Activated naive CD4-positive, alpha-beta T cell treated with Interleukin-2 at 50 U/mL for 16 hours (primary cell): Measurements from ENCODE around the gene ATP8A1.

Experiments used
- DNase-seq: peaks from one replicate; pipeline ENCODE4 v3.0.0-alpha.2; 2020

The ATP8A1 gene

DNA sequence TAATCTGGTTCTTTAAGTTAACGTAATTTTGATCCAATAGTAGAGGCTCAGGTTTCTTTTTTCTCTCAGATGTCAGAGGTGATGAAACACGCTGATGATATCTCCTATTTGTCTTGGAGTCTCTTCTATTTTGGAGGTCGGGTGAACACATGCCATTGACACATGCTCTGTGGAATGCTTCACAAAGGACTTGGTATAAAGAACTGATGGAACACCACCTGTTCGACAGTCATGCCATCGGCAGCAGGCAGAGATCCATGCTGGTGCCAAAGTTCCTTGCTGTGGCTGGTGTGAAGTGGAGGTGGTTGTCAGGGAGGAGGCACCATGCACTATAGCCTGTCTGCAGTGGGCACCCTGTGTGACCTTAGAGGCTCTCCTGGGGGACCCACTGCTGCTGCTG, 94.9 kb downstream of the ATP8A1 start:
- no peak for DNase-seq

DNA sequence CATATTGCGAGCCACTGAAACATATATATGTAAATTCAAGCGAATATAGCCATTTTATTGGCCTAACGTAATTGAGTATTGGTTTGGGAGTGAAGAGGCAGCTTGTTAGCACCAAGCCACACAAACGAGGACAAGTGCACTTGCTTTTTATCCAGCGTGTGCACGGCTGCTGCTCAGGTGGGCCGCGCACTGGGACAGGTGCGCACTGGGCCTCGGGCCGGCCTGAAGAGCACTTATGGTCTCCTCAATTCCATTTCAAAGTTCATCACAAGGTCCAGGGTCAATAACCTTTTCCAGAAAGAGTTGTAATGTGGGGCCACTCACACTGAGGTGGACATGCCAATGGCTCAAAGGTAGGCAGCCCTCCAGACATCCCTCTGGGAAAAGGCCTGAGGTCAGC, 95.9 kb downstream of the ATP8A1 start:
- DNase-seq, result no peak

DNA sequence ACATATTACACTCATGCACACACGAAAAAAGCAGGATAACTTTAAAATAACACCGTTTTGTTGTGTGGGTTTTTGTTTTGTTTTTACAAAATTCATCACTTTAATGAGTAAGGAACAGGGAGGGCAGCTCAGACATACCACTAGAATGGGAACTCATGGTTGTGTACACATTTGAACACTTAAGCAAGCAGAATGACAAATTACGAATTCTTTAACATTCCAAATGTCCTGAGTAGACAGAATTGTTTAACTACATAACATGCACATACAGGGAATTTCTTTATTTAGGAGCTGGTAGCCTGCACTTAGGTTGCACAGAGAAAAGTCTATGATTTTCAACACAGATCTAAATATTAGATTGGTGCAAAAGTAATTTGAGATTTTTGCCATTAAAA, 96.4 kb downstream of the ATP8A1 start:
- no peak for DNase-seq

DNA sequence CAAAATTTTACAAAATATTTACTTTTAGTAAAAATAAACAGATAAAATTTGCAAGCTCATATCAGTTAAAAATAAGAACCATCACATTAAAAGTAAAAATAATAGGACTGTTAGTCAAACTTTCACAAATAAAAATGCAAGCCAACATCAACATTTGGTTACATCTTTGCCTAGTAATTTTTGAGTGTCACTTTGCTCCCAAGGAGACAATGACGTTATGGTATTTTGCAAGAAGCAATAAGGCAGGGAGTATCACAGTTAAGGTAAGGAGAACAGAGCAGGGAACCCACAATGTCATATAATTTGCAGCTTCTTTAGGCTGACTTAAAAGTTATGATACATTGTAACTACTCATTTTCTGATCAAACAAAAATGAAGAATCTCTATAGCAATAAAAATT, 98.7 kb downstream of the ATP8A1 start:
- DNase-seq, result no peak

DNA sequence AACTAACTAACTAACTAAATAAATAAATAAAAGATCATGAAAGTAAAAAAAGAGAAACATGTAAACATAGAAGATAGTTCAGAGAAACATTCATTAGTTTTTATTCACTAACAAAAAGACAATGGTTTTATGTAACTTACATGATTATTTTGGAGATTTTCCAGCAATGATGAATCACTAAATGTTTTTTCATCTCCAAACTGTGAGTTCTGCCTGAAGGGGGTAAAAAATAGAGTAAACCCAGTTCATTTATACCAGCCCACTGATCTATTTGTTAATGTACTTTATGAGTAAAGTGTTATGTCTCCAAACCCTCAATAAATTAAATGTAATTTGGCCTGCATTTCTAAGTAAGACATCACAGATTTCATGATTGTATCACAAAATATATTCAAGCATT, 101.1 kb downstream of the ATP8A1 start:
- no peak for DNase-seq

DNA sequence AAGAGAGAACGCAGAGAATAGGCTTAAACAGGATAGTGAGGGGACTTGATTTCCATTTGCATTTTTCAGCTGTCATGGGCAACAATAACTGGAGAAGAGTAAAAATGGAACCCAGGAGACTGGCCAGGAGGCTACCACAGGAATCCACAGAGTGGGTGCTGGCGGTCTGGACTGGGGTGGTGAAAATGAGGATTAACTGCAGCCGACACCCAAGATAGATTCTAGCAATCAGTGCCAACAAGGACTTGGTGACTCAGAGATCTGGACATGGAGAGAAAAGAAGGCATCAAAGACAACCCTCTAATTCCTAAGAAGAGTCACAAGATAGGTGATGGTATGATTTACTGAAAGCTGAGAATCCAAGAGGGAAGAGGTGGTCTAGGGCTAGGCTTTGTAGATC, 102.8 kb downstream of the ATP8A1 start:
- no peak for DNase-seq

DNA sequence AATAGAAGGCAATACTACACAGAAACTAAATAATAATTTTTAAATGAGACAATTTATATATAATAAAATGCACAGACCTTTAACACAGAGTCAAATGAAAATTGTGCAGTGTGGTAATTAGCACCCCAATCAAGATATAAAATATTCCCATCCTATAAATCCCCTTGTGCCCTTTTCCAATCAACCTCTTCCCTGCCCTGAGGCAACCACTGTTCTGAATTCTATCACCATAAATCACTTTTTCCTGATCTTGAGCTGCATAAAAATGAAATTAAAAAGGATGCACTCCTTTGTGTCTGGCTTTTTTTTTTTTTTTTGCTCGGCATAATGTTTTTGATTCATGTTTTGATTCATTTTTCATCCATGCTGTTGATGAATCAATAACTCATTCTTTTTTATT, 107.0 kb downstream of the ATP8A1 start:
- no peak for DNase-seq

DNA sequence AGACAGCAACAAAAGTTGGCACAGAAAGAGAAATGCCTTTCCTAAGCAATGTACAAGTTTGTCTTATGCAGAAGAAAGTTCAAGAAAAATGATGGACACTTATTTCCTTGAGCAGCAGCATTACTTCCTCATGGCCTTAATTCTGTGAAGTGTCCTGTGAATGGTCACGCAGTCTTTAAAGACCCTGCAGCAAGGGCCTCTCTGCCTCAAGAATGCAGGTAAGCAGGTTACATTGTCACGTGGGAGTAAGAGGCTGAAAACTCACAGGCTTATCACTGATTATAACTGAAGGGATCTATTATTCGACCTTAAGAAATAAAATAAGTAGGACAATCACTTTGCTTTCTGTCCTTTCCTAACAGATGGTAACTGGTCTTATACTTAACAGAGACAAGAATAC, 109.1 kb downstream of the ATP8A1 start:
- DNase-seq, result no peak

DNA sequence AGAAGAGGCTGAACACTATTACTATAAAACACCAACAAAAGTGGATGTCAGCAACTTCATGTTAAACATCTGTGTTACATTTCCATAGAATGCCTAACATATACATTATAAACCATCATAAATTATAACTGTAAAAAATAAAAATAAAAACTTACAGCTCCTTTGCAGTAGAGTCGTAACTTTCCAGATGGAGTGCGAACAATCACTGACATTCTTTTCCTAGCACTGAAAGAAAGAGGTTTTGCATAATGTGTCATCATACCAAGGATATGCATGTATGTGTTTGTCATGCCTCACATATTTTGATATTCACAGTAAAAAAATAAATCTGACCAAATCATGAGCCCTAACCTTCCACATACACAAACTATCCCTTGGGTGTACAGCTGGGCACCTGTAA, 113.1 kb downstream of the ATP8A1 start:
- no peak for DNase-seq

DNA sequence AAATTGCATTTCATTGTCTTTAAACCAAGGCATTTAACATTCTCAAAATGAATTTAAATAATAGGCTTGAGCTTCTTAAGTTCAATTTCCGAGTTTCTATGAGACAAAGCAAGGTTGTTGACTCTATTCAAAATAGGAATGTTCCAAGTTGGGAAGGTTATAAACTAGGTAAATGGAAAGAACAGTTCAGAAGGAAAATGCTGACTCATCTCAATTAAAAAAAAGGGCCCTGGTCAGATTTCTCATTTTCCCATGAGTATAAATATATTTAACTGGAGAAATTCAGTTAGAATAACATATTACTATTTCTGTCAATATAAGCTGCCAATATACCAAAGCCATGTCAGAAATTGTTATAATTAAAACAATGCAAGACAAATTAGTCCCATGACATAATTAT, 113.8 kb downstream of the ATP8A1 start:
- DNase-seq, result no peak

DNA sequence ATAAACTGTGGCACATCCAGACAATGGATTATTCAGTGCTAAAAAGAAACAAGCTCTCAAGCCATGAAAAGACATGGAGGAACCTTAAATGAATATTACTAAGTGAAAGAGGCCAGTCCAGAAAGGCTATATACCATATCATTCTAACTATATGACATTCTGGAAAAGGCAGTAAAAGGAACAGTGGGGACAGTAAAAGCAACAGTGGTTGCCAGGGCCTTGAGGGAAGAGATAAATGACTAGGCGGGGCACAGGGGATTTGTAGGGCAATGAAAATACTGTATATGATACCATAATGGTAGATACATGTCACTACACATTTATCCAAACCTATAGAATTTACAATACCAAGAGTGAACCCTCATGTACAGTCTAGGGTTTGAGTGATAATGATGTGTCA, 115.3 kb downstream of the ATP8A1 start:
- DNase-seq, result no peak

DNA sequence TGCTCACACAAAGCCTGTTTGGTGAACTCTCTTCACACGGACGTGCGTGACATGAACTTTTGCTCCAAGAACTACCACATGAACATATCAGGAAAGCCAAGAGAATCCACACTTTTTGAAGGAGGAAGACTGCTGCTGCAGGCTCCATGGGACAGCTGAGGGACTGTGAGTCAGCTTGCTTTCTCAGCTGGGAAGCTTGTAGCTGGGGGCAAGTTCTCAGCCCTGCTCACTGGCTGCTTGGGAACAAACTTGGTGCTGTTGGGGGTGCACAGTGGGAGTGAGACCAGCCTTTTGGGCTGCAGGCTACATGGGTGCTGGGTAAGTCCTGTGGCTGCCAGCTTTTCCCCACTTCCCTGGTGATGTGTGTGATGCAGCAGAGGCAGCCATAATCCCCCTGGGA, 123.9 kb downstream of the ATP8A1 start:
- DNase-seq, result no peak

DNA sequence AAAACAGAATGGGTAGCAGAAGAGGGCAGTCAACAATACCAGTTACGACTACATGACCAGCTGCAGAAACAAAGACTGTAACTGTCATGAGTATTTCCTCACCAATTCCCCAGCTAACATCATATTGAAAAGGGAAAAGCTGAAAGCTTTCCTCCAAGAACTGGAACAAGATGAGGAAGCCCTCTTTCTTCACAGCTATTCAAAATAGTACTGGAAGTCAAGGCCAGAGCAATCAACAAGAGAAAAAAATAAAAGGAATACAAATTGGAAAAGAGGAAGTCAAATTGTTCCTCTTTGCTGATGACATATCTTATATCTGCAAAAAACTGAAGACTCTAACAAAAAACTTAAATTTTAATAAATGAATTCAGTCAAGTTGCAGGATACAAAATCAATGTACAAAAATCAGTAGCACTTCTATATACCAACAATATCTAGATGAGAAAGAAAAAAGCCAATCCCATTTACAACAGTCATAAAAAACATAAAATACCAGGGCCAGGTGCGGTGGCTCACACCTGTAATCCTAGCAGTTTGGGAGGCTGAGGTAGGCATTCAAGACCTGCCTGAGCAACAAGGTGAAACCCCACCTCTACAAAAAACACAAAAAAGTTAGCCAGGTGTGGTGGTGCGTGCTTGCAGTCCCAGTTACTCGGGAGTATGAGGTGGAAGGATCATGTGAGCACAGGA, 125.4 kb downstream of the ATP8A1 start:
- no peak for DNase-seq

DNA sequence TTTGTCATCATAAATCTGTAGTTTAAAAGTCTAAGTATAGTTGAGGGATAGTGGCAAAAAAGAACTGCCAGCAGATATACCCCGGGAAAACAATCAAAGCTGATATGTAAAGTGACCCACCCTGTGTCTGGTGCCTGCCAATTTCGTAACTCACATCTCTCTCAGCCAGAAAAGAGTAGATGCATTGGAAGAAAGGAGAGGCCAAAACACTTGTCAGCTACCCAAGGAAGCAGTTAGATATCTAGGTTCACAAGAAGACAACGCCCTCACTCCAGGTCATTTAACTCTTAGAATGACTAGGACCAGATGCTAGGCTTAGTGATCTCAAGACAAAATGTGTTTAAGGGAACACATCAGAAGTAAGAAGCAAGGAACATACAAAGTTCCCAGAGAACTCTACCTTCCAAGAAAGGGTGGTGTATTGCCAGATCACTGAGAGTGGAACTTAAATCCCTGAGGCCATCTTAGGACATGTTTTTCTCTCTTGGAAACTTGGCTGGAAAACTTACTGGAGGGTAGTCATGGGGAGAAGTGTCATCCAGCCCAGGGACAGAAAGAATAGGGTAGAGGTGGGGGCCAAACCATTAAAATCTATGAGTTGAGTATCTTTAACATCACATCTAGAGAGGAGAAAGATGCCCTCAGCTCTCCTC, 133.7 kb downstream of the ATP8A1 start:
- no peak for DNase-seq

DNA sequence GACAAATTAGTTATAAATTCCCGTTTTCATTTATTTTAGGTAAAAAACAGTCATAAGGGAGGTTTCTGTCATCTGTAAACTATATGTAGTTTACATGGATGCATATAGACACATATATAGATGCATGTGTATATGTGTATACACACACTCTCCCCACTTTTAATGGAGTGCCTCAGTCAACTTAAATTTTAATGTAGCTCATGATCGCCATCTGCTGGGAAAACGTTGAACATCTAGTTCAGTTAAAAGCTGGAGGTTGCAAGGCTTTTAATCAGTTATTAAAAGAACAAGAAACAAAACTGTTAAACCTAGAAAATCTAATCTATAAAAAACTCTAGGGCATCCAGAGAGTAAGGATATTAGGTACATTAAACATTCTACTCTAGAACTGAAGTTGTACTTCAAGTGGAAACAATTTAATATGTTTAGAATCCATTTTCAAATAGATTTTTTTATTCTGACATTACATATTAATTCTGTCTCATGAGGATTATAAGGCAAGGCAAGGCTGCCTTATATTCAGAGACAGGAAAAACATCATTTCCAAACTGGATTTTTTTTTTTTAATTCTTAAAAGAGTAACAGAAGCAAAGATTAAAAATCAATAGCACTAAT, 137.0 kb downstream of the ATP8A1 start:
- peak; percentile 9 for DNase-seq

DNA sequence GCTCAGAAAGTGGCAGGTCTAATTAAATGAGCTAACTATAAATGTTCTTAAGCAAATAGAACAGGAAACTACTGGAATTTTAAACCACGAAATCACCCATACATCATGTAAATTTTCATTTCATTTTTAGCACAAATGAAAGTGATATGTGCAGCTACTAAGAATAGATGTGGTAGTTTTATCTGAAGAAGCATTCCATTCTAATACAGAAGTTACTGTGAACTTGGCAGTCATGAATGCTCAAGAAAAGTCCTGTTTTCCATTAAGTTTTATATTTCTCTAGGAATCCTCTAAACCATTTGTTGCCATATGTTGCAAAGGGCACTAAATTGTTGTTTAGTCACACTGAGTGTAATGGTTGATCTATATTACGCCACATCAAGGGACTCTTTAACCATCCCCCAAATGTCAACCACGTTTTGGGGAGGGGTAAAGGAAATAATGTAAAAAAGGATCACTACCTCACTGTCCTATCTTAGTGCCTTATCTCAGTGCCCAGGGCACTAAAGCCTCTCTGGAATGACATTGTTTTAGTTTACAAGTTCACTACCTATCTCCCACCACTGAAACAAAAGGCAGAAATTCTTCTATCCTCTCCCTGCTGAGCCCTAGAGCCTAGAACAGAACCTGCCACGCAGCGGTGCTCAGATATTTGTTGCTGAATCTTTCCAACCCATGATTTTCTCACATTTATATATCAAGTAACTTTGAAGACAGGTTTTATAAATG, 141.6 kb downstream of the ATP8A1 start:
- DNase-seq, result no peak

DNA sequence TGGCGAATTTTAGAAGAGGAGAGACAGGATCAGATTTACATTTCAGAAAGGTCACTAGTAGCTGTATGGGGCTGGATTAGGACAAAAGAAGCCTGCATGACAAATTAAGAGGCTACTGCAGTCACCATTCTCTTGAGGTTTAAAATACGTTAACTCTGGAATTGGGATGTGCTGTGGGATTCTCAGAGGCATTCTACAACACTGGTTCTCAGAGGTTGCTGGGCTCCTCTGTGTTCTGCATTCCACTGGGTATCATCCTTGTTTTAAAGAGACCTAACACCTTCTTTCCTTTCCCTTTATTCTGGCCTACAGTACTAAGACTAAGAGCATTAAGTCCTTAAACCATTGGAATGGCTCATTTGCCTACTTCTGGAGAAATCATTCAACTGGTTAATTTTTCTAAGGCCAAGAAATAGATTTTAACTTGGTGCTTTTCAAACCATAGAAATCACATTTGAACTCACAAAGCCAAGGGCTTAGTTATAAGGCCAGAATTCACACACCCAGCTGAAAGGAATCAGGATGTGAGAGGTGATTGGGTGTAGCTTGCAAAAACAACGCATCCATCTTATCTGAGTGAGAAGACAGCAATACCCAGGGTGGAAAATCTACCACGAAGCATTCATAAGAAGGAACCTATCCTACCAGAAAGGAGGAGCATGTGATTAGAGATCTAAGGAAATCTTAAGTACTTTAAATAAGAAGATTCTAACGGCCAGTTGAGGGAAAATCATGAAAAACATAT, 143.0 kb downstream of the ATP8A1 start:
- DNase-seq, result no peak

DNA sequence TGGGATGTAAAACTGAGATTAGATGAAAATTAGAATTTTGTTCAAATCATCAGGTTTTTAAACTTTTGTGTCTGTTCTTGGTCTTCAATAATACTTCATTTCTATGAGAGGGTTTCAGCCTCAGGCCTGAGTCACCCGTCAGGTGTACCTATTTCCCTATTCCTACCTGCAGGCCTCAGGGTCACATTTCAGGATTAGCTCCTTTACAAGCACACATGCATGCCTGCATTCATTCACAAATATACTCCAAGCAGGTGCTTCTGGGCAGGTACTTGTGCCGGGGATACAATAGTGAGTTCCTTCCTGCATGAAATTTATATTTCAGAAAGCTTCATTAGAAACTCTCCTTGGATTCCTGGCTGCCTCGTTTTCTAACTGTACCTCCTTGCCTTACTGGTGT, 144.7 kb downstream of the ATP8A1 start:
- no peak for DNase-seq

DNA sequence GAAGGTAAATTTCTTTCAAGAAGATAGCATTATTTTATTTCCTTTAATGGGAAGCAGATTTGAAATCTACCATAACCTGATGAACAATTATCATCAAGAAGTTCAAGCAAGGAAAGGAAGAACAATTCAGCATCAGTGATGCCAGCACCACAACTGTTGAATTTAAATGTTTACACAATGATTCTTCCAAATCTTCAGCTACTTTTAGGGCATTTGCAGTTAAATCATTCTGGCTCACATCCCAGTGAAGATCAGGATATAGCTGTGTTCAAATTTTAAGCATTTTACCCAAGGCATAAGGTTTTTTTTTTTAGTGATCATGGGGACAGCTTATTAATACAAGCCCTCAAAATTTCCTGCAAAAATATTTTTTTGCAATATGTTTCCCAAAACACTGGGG, 146.7 kb downstream of the ATP8A1 start:
- DNase-seq, result no peak

DNA sequence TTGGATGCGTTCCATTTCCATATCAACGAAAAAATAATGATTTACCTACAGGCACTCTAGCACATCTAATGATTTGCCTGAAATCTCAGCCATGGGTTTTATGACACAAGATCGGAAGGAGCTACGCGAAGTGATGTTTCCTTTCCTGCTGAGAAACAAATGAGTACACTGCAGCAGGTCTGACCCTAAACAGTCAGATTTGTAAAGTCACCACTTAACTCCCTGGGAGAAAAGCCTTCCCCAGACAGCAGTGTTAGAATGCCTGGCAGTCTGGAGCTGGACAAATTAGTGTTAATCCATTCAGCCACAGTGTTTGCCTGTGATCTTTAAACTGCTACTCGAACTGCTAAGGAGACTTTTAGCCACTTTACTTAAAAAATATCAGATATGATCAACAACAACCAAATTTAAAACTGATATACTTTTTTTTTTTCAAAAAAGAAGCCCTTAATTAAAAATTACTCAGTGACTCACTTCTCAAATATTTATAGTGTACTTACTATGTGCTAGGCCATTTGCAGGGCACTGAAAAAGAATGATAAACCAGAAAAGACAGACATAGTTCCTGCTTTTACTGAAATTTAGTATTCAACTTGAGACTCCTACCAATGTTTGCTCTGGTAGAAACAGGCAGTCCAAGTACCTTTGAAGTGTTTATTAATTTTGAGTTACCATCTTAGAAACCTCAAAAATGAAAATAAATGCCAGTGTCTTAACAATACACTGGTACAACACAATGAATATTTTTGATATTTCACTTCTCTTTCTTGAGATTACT, 155.1 kb downstream of the ATP8A1 start:
- DNase-seq, result no peak

DNA sequence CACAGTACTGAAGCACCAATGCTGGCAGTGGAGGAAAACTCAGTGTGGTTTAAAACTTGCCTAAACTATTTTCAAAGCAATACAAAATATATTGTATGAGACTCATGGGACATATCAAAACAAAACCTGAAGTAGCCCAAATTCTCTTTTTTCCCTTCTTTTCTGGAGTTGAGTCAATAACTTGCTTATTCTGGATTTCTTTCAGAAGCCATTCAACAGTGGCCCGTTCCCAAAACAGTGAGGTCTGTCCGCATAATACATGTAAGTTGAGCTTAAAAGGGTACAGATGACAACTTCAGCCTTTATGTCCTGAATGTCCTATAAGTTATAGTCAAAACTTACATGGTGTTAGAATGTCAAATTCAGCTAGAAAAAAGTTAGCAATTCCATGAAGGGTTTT, 158.9 kb downstream of the ATP8A1 start:
- DNase-seq, result no peak

DNA sequence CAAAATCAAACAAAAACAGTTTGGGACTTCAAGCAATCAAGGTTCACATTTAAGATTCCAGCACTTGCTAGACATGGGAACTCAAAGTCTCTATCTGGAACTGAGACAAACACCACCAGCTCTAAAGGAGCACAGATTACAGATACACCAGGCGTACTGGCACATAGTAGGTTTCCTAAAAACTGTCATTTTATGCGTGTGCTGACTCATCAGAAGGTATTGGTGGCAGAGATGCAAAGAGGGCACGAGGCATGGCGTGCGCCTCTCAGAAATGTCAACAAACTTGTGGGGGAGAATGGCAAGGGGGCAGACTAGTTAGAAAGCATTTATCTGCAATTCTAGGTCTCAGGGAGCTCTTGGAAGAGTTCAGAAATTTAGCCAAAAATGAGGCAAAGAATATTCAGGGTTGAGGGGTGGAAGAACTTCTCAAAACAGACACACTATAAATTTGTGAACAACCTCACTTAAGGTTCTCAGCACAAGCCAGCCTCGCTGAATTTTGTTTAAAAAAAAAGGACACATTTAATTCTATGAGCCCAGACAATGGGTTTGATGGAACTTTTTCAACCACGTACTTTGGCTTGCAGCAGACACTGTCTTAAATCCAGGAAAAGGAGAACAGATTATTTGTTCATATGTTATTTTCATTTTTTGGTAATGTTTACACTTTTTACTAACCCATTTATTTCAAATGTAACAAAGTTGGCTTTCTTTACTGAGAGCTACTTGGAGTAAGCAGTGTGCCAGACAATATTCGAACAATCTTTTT, 159.6 kb downstream of the ATP8A1 start:
- DNase-seq, result no peak
